Measurements from ENCODE around the gene ATOH8.
A peak's percentile ranks its signal among the peaks of the same experiment; 100 is the strongest.

ATOH8 gene

GRCh38 chr2:85736456-85737355 lies 17.1 kb upstream of the ATOH8 start:
- no peak for DNase-seq (ENCODE audit: low read depth)

GRCh38 chr2:85737481-85737880 lies 16.3 kb upstream of the ATOH8 start:
- DNase-seq (ENCODE audit: low read depth): peak; percentile 92

- DNase-seq (ENCODE audit: low read depth): no peak
Observed at GRCh38 chr2:85737961-85738360, 15.8 kb upstream of the ATOH8 start.

GRCh38 chr2:85740193-85740592 lies 13.6 kb upstream of the ATOH8 start:
- no peak for DNase-seq (ENCODE audit: low read depth)

- no peak for DNase-seq (ENCODE audit: low read depth)
Observed at GRCh38 chr2:85741211-85741832, 12.5 kb upstream of the ATOH8 start.

GRCh38 chr2:85741833-85742455 lies 11.8 kb upstream of the ATOH8 start:
- peak; percentile 76 for DNase-seq (ENCODE audit: low read depth)

- no peak for DNase-seq (ENCODE audit: low read depth)
Observed at GRCh38 chr2:85743304-85743978, 10.3 kb upstream of the ATOH8 start.

- DNase-seq (ENCODE audit: low read depth): no peak
Observed at GRCh38 chr2:85744055-85744454, 9.7 kb upstream of the ATOH8 start.

- peak; percentile 72 for DNase-seq (ENCODE audit: low read depth)
Observed at GRCh38 chr2:85744741-85745601, 8.8 kb upstream of the ATOH8 start.

GRCh38 chr2:85745619-85746018 lies 8.2 kb upstream of the ATOH8 start:
- no peak for DNase-seq (ENCODE audit: low read depth)

- DNase-seq (ENCODE audit: low read depth): no peak
Observed at GRCh38 chr2:85746321-85747004, 7.3 kb upstream of the ATOH8 start.

GRCh38 chr2:85747441-85747840 lies 6.3 kb upstream of the ATOH8 start:
- no peak for DNase-seq (ENCODE audit: low read depth)

GRCh38 chr2:85748039-85748734 lies 5.6 kb upstream of the ATOH8 start:
- no peak for DNase-seq (ENCODE audit: low read depth)

- DNase-seq (ENCODE audit: low read depth): no peak
Observed at GRCh38 chr2:85748985-85749875, 4.6 kb upstream of the ATOH8 start.

GRCh38 chr2:85750587-85751575 lies 2.9 kb upstream of the ATOH8 start:
- DNase-seq (ENCODE audit: low read depth): peak; percentile 42

- DNase-seq (ENCODE audit: low read depth): no peak
Observed at GRCh38 chr2:85751627-85752026, 2.2 kb upstream of the ATOH8 start.

- no peak for DNase-seq (ENCODE audit: low read depth)
Observed at GRCh38 chr2:85753035-85753524, 711 bp upstream of the ATOH8 start.

All from fibroblast of the conjunctiva (primary cell).